Psoas muscle (tissue), 8 donors: ENCODE measurements around the gene MAP2K6. TPM values are rescaled to one million over a fixed set of nuclear protein-coding genes. Genes with fewer than 3 reads are reported as not detected.

Source experiments
- ATAC-seq, 4 donors: fragments of 200-7000 bp; cut with Tn5 transposase; one replicate each; pipeline ENCODE4 v1.9.1; 2020; ENCODE audit warnings: moderate library complexity in 3 of 4, mild to moderate bottlenecking in 2 of 4
- DNase-seq, 2 donors: peaks; one replicate each; pipeline ENCODE4 v3.0.0-alpha.2; 2020
- H3K27ac ChIP-seq: fragments of 200-600 bp; one replicate; pipeline ENCODE4 v1.8.0; 2022
- H3K27me3 ChIP-seq, 3 donors: fragments of 200-600 bp in 1 of 3; one replicate each; pipeline versions ENCODE4 v1.6.1 to v1.8.0; 2013 to 2022; ENCODE audit warnings: low read length in 2 of 3, mild to moderate bottlenecking in 2 of 3, moderate library complexity in 1 of 3; ENCODE audit not compliant: insufficient read depth in 3 of 3
- H3K36me3 ChIP-seq, 2 donors: fragments of 200-600 bp in 1 of 2; one replicate each; pipeline versions ENCODE4 v1.6.1 to v1.8.0; 2013 to 2022; ENCODE audit warnings: low read depth in 1 of 2, mild to moderate bottlenecking in 1 of 2, moderate library complexity in 1 of 2; ENCODE audit not compliant: insufficient read depth in 1 of 2
- H3K4me1 ChIP-seq: fragments of 200-600 bp; one replicate; pipeline ENCODE4 v1.8.0; 2022
- H3K4me3 ChIP-seq: fragments of 200-600 bp; one replicate; pipeline ENCODE4 v1.8.0; 2022; ENCODE audit warnings: mild to moderate bottlenecking
- H3K9me3 ChIP-seq: fragments of 200-600 bp; one replicate; pipeline ENCODE4 v1.8.0; 2022
- WGBS, 3 donors: extraction: QIAGEN DNeasy Blood & Tissue Kit; methylation state at CpG; one replicate each; pipeline versions ENCODE4 v1.1.6 to v1.1.7; 2013; 5-methylcytosine and 5-hydroxymethylcytosine counted together
- intact Hi-C, 2 donors: fragments of 100-400 bp; cut with DNase I; formaldehyde crosslinking; loops; one replicate each; pipeline versions ENCODE4 v1.11.0 to v1.14.2; 2022
- polyA plus RNA-seq, 3 donors: library from polyadenylated mRNA; stranded (reverse); fragments of 200-250 nt; gene quantifications; one replicate each; pipeline ENCODE4 v1.2.3, GENCODE V29; 2013
- total RNA-seq, 4 donors: library from RNA; stranded (reverse); fragmentation: NEBNext Ultra II Directional in 2 of 4; extraction: Animal tissue kit (Norgen Biotek cat#: 25700) in 2 of 4; gene quantifications; one replicate each; pipeline versions ENCODE4 v1.2.1 to v1.2.4, GENCODE V29; 2021 to 2023
- TF ChIP-seq, protein P1 (sequence below): fragments of 200-600 bp; IDR thresholded peaks from one replicate; pipeline ENCODE4 v1.8.0; 2022; ENCODE audit warnings: antibody characterized with exemption
- donor health status: healthy with polysubstance abuse.
- donor health status: DM: no; HTN: no; CAD: no; lungs with moderate emphysema.
- donor health status: Bipolar disorder and iron deficiency.
- donor health status: healthy.
- donor health status: DM: yes; HTN: yes; CAD: no.
- donor health status: DM: no; HTN: no; CAD: no.
- donor health status: DM: no; HTN: no; CAD: no.
- donor health status: DM: yes; HTN: yes; CAD: no.

Gene MAP2K6
- total and polyA plus RNA-seq, 7 donors = 6.4 to 127 (median 50.0) TPM

DNA sequence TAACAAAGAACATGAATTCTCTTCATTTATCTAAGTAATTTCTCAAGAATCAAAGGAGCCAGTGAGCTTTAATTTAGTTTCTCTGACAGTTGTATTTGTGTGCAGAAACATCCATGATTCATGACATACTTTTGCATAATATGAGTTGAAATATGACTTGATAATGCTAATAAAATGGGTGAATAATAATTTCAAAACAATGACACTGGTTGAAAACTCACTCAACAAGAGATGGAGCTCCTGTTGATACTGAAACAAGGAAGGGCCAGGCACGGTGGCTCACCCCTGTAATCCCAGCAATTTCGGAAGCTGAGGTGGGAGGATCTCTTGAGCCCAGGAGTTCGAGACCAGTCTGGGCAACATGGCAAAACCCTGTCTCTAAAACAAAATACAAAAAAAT, 147.0 kb downstream of the MAP2K6 start:
- Histone ChIP-seq H3K9me3 (no peaks in the 10 kb centered on the region), H3K4me1 (peaks cover 11% of the 10 kb centered on the region), H3K27me3 (no peaks in the 10 kb centered on the region), H3K36me3 (no peaks in the 10 kb centered on the region), H3K4me3 (no peak overlapping the region), H3K27ac (peak overlapping the region; percentile 73)
- intact Hi-C loops = loop anchor here in 1 of 2 donors (10.0 kb wide), 1 partner anchor 1063 kb away; no protein-coding TSS in a partner anchor
- DNase-seq (no peak), ATAC-seq (no peak)
- TF ChIP-seq, protein P1, sequence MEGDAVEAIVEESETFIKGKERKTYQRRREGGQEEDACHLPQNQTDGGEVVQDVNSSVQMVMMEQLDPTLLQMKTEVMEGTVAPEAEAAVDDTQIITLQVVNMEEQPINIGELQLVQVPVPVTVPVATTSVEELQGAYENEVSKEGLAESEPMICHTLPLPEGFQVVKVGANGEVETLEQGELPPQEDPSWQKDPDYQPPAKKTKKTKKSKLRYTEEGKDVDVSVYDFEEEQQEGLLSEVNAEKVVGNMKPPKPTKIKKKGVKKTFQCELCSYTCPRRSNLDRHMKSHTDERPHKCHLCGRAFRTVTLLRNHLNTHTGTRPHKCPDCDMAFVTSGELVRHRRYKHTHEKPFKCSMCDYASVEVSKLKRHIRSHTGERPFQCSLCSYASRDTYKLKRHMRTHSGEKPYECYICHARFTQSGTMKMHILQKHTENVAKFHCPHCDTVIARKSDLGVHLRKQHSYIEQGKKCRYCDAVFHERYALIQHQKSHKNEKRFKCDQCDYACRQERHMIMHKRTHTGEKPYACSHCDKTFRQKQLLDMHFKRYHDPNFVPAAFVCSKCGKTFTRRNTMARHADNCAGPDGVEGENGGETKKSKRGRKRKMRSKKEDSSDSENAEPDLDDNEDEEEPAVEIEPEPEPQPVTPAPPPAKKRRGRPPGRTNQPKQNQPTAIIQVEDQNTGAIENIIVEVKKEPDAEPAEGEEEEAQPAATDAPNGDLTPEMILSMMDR = no peak
- 82 to 91% (median 91%) methylated on average over 3 of the region's 3 CpGs for WGBS, 3 donors

DNA sequence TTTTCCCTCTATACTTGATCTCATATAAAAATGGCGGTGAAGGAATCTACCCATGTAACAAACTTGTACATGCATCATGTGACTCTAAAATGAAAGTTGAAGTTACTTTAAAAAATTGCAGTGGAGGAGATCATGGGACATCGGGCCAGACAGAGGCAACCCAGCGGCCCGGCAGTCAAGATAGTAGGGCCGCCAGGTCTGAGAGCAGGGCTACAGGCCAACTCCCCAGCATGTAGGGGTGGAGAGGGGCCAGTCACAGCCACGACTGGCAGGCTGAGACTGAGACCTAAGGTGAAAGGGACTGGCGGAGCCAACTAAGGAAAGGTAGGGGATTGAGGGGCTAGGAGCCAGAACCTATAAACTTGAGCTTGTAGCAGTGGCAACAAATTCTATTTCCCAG, 150.9 kb downstream of the MAP2K6 start:
- whole genome bisulfite sequencing, 3 donors = 88 to 93% (median 90%) methylated on average over 7 of the region's 7 CpGs
- Histone ChIP-seq H3K27me3 (no peaks in the 10 kb centered on the region), H3K9me3 (no peaks in the 10 kb centered on the region), H3K4me1 (peaks cover 11% of the 10 kb centered on the region), H3K36me3 (no peaks in the 10 kb centered on the region), H3K4me3 (no peak overlapping the region), H3K27ac (no peak overlapping the region)
- DNase-seq (no peak), ATAC-seq (no peak)
- TF ChIP-seq, protein P1 = no peak
- intact Hi-C loops = loop anchor here (5.0 to 10.0 kb wide), 2 partner anchors 987 to 1059 kb away; no protein-coding TSS in a partner anchor

DNA sequence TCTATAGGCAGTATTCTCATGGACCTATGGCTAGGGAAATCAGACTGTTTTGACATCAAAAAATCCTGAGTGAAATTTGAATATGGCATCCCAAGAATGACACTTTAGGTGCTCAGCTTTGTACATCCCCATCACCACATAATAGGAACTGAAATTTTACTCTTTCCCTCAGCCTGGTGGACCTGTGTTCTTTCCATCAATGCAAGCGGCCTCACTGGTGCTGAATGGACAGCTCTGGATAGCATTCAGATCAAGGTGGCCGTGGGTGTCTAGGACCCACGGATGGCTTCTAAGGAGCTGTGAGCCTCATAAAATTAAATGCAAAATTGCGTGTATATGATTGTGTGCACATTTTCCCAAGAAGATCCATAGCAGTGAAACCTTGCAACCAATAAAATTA, 152.6 kb downstream of the MAP2K6 start:
- peak in 1 of 4 donors; percentile 41 for ATAC-seq
- no peaks in the 10 kb centered on the region for H3K4me1 ChIP-seq
- WGBS, 3 donors = 39 to 45% (median 45%) methylated on average over 4 of the region's 4 CpGs
- intact Hi-C loops = loop anchor here (5.0 to 10.0 kb wide), 2 partner anchors 985 to 1058 kb away; no protein-coding TSS in a partner anchor
- H3K27ac ChIP-seq = no peak overlapping the region
- H3K36me3 ChIP-seq = no peaks in the 10 kb centered on the region
- DNase-seq = no peak
- H3K9me3 ChIP-seq = no peaks in the 10 kb centered on the region
- H3K4me3 ChIP-seq = no peak overlapping the region
- TF ChIP-seq, protein P1 = no peak
- H3K27me3 ChIP-seq = no peaks in the 10 kb centered on the region

DNA sequence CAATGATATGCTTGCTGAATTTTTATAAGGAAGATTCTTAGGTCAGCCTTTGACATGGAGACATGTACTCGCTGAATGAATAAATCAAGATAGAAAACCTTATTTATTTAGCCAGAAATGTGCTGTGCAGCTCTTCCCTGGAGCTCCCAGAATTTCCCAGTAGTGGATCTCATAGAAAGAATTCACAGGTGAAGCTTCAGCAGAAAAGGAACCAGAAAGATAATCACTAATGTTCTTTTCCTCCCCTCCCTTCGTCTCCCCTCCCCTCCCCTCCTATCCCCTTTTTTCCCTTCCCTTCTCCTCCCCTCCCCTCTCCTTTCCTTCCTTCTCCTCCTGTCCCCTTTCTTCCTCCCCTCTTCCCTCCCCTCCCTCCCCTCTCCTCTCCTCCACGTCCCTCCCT, 158.2 kb downstream of the MAP2K6 start:
- DNase-seq (no peak), ATAC-seq (no peak)
- no peak overlapping the region for H3K4me3 ChIP-seq
- TF ChIP-seq, protein P1 = no peak
- no peaks in the 10 kb centered on the region for H3K9me3 ChIP-seq
- WGBS, 3 donors = 79 to 82% (median 81%) methylated on average over 3 of the region's 3 CpGs
- peaks cover 3% of the 10 kb centered on the region for H3K4me1 ChIP-seq
- H3K36me3 ChIP-seq = no peaks in the 10 kb centered on the region
- H3K27ac ChIP-seq = no peak overlapping the region
- intact Hi-C loops = loop anchor here (5.0 to 10.0 kb wide), 3 partner anchors 570 to 1050 kb away; no protein-coding TSS in a partner anchor
- H3K27me3 ChIP-seq = no peaks in the 10 kb centered on the region

DNA sequence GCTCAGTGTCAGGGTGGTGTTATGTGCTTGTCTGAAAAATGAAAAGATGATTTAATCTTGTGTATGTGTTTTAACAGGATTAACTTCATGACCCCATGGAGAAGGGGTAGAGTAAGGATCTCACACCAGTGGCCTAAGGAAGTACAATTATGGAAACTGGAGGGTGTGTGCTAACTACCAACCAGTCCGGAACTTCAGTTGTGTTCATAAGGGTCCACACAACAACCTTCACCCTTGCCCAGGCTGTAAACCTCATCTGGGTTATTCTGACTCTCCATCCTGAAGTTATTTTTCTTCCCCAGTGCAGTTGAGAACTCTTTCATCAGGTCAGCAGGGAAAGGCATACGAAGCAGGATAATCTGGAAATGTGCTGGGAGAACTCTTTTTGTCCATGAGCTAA, 158.9 kb downstream of the MAP2K6 start:
- Histone ChIP-seq H3K27ac (no peak overlapping the region), H3K4me1 (peaks cover 3% of the 10 kb centered on the region), H3K27me3 (no peaks in the 10 kb centered on the region), H3K36me3 (no peaks in the 10 kb centered on the region), H3K4me3 (no peak overlapping the region), H3K9me3 (no peaks in the 10 kb centered on the region)
- no peak for DNase-seq
- TF ChIP-seq, protein P1 = no peak
- intact Hi-C loops = loop anchor here (5.0 to 10.0 kb wide), 3 partner anchors 569 to 1049 kb away; no protein-coding TSS in a partner anchor
- 77 to 84% (median 83%) methylated on average over 2 of the region's 2 CpGs for WGBS, 3 donors
- no peak for ATAC-seq
